GM18951 (cell line): ENCODE data around the gene PRKCE.

Source experiments
- POLR2A ChIP-seq: IDR thresholded peaks from 4 replicates; pipeline ENCODE4 v1.6.1; 2011; ENCODE audit warnings: mild to moderate bottlenecking; ENCODE audit not compliant: insufficient read length, insufficient read depth; ENCODE audit errors: extremely low read depth
- in situ Hi-C: fragments of 300-500 bp; cut with MboI; formaldehyde crosslinking; loops from one replicate; pipeline ENCODE4 v1.12.0; 2022; ENCODE audit warnings: low sequenced_read_pairs, mixed read lengths, inconsistent platforms; ENCODE audit not compliant: unreplicated experiment

PRKCE gene

GRCh38 chr2:46020416-46020815 is 368.9 kb downstream of the PRKCE start:
- TF ChIP-seq POLR2A: no peak
- in situ Hi-C loops: loop anchor here (25.0 kb wide), 2 partner anchors 342 to 642 kb away; no protein-coding TSS in a partner anchor

- in situ Hi-C loops: loop anchor here (25.0 kb wide), 2 partner anchors 339 to 639 kb away; no protein-coding TSS in a partner anchor
- TF ChIP-seq POLR2A: no peak
These were observed 371.8 kb downstream of the PRKCE start for GRCh38 chr2:46023165-46023854.

- no peak for TF ChIP-seq POLR2A
- in situ Hi-C loops: loop anchor here (25.0 kb wide), 2 partner anchors 338 to 638 kb away; no protein-coding TSS in a partner anchor
These were observed 372.8 kb downstream of the PRKCE start for GRCh38 chr2:46024146-46024779.

- in situ Hi-C loops: no loop called here
- TF ChIP-seq POLR2A: no peak
These were observed 373.6 kb downstream of the PRKCE start for GRCh38 chr2:46025081-46025480.

GRCh38 chr2:46025676-46026075 is 374.2 kb downstream of the PRKCE start:
- in situ Hi-C loops: no loop called here
- TF ChIP-seq POLR2A: no peak

GRCh38 chr2:46026431-46026830 is 375.0 kb downstream of the PRKCE start:
- no peak for TF ChIP-seq POLR2A
- in situ Hi-C loops: no loop called here

GRCh38 chr2:46029332-46029811 is 377.9 kb downstream of the PRKCE start:
- in situ Hi-C loops: no loop called here
- TF ChIP-seq POLR2A: no peak

GRCh38 chr2:46030330-46030729 is 378.9 kb downstream of the PRKCE start:
- in situ Hi-C loops: no loop called here

GRCh38 chr2:46032161-46032813 is 380.8 kb downstream of the PRKCE start:
- in situ Hi-C loops: no loop called here
- TF ChIP-seq POLR2A: no peak

More at GRCh38 chr2:46030330-46030729, 378.9 kb downstream of the PRKCE start:
- TF ChIP-seq POLR2A: no peak

GRCh38 chr2:46032996-46033395 is 381.5 kb downstream of the PRKCE start:
- in situ Hi-C loops: no loop called here

GRCh38 chr2:46034535-46034934 is 383.1 kb downstream of the PRKCE start:
- in situ Hi-C loops: no loop called here
- TF ChIP-seq POLR2A: no peak

More at GRCh38 chr2:46032996-46033395, 381.5 kb downstream of the PRKCE start:
- no peak for TF ChIP-seq POLR2A

GRCh38 chr2:46036929-46037328 is 385.5 kb downstream of the PRKCE start:
- in situ Hi-C loops: no loop called here

GRCh38 chr2:46039543-46040303 is 388.2 kb downstream of the PRKCE start:
- TF ChIP-seq POLR2A: no peak
- in situ Hi-C loops: no loop called here

More at GRCh38 chr2:46036929-46037328, 385.5 kb downstream of the PRKCE start:
- TF ChIP-seq POLR2A: no peak

GRCh38 chr2:46040563-46041155 is 389.2 kb downstream of the PRKCE start:
- in situ Hi-C loops: no loop called here
- TF ChIP-seq POLR2A: no peak
